Measurements from ENCODE around the gene CCDC107. TPM values are rescaled to one million over a fixed set of nuclear protein-coding genes. Genes with fewer than 3 reads are reported as not detected.

CCDC107 gene
- total RNA-seq, 1 donor from 2014 or later, result 32.5 TPM

DNA sequence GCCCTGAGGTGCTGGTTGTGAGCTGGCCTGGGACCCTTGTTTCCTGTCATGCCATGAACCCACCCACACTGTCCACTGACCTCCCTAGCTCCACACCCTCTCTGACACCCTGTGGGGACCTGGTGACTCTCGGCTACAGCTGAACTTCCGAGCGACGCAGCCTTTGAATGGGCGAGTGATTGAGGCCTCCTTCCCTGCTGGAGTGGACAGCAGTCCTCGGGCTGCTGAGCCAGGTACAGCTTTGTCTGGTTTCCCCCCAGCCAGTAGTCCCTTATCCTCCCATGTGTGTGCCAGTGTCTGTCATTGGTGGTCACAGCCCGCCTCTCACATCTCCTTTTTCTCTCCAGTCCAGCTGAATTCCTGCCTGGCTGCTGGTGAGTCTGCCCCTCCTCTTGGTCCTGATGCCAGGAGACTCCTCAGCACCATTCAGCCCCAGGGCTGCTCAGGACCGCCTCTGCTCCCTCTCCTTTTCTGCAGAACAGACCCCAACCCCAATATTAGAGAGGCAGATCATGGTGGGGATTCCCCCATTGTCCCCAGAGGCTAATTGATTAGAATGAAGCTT, 21.8 kb downstream of the CCDC107 start:
- TF ChIP-seq, protein P1, sequence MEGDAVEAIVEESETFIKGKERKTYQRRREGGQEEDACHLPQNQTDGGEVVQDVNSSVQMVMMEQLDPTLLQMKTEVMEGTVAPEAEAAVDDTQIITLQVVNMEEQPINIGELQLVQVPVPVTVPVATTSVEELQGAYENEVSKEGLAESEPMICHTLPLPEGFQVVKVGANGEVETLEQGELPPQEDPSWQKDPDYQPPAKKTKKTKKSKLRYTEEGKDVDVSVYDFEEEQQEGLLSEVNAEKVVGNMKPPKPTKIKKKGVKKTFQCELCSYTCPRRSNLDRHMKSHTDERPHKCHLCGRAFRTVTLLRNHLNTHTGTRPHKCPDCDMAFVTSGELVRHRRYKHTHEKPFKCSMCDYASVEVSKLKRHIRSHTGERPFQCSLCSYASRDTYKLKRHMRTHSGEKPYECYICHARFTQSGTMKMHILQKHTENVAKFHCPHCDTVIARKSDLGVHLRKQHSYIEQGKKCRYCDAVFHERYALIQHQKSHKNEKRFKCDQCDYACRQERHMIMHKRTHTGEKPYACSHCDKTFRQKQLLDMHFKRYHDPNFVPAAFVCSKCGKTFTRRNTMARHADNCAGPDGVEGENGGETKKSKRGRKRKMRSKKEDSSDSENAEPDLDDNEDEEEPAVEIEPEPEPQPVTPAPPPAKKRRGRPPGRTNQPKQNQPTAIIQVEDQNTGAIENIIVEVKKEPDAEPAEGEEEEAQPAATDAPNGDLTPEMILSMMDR (IDR thresholded peaks at IDR 0.05; ENCODE audit: partially characterized antibody, unreplicated experiment), result no peak
- Mint-ChIP-seq H3K9me3 (ENCODE audit: unreplicated experiment) (peaks cover 7% of the 10 kb centered on the region), H3K27me3 (ENCODE audit: unreplicated experiment) (peaks cover 10% of the 10 kb centered on the region), H3K4me1 (ENCODE audit: low read depth, unreplicated experiment) (peaks cover 7% of the 10 kb centered on the region), H3K27ac (ENCODE audit: unreplicated experiment) (no peak overlapping the region), H3K4me3 (ENCODE audit: unreplicated experiment) (no peak overlapping the region), H3K36me3 (ENCODE audit: unreplicated experiment) (no peaks in the 10 kb centered on the region)
- no peak for DNase-seq

DNA sequence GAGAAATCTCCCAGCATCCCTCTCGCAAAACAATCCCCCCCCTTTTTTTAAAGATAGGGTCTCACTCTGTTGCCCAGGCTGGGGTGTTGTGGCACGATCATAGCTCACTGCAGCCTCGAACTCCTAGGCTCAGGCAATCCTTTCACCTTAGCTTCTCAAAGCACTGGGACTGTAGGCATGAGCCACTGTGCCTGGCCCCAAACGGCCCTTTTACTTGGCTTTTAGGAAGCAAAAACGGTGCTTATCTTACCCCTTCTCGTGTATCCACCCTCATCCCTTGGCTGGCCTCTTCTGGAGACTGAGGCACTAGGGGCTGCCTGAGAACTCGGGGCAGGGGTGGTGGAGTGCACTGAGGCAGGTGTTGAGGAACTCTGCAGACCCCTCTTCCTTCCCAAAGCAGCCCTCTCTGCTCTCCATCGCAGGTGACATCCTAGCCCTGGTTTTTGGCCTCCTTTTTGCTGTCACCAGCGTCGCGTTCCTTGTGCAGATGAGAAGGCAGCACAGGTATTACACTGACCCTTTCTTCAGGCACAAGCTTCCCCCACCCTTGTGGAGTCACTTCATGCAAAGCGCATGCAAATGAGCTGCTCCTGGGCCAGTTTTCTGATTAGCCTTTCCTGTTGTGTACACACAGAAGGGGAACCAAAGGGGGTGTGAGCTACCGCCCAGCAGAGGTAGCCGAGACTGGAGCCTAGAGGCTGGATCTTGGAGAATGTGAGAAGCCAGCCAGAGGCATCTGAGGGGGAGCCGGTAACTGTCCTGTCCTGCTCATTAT, 22.4 kb downstream of the CCDC107 start:
- Mint-ChIP-seq H3K27ac (ENCODE audit: unreplicated experiment) (no peak overlapping the region), H3K9me3 (ENCODE audit: unreplicated experiment) (peaks cover 7% of the 10 kb centered on the region), H3K4me1 (ENCODE audit: low read depth, unreplicated experiment) (peaks cover 8% of the 10 kb centered on the region)

GRCh38 chr9:35681341-35682002, 23.4 kb downstream of the CCDC107 start:
- H3K27ac Mint-ChIP-seq (ENCODE audit: unreplicated experiment), result no peak overlapping the region
- peaks cover 10% of the 10 kb centered on the region for H3K27me3 Mint-ChIP-seq (ENCODE audit: unreplicated experiment)
- no peak overlapping the region for H3K4me3 Mint-ChIP-seq (ENCODE audit: unreplicated experiment)
- DNase-seq, result no peak
- TF ChIP-seq, protein P1 (IDR thresholded peaks at IDR 0.05; ENCODE audit: partially characterized antibody, unreplicated experiment), result no peak
- peaks cover 9% of the 10 kb centered on the region for H3K4me1 Mint-ChIP-seq (ENCODE audit: low read depth, unreplicated experiment)
- peaks cover 9% of the 10 kb centered on the region for H3K9me3 Mint-ChIP-seq (ENCODE audit: unreplicated experiment)
- H3K36me3 Mint-ChIP-seq (ENCODE audit: unreplicated experiment), result no peaks in the 10 kb centered on the region

More for the DNA sequence above, 22.4 kb downstream of the CCDC107 start:
- TF ChIP-seq, protein P1 (IDR thresholded peaks at IDR 0.05; ENCODE audit: partially characterized antibody, unreplicated experiment), result no peak
- DNase-seq, result no peak
- H3K4me3 Mint-ChIP-seq (ENCODE audit: unreplicated experiment), result no peak overlapping the region
- no peaks in the 10 kb centered on the region for H3K36me3 Mint-ChIP-seq (ENCODE audit: unreplicated experiment)
- H3K27me3 Mint-ChIP-seq (ENCODE audit: unreplicated experiment), result peaks cover 10% of the 10 kb centered on the region

- H3K27me3 Mint-ChIP-seq (ENCODE audit: unreplicated experiment), result peaks cover 10% of the 10 kb centered on the region
- no peaks in the 10 kb centered on the region for H3K36me3 Mint-ChIP-seq (ENCODE audit: unreplicated experiment)
- H3K4me1 Mint-ChIP-seq (ENCODE audit: low read depth, unreplicated experiment), result peaks cover 15% of the 10 kb centered on the region
- H3K4me3 Mint-ChIP-seq (ENCODE audit: unreplicated experiment), result no peak overlapping the region
- H3K27ac Mint-ChIP-seq (ENCODE audit: unreplicated experiment), result no peak overlapping the region
- TF ChIP-seq, protein P1 (IDR thresholded peaks at IDR 0.05; ENCODE audit: partially characterized antibody, unreplicated experiment), result no peak
- DNase-seq, result no peak
- H3K9me3 Mint-ChIP-seq (ENCODE audit: unreplicated experiment), result peaks cover 9% of the 10 kb centered on the region
Measured at GRCh38 chr9:35682051-35682450, 24.0 kb downstream of the CCDC107 start.

Data from glutamatergic neuron (in vitro differentiated cells).